Gastroesophageal sphincter (tissue), 4 donors: ENCODE results near the gene SIGLEC14. TPM values are rescaled to one million over a fixed set of nuclear protein-coding genes. Genes with fewer than 3 reads are reported as not detected.

ENCODE experiments used
- ATAC-seq: fragments of 150-250 bp; one replicate; pipeline ENCODE4 v1.9.1; 2016; ENCODE audit warnings: mild to moderate bottlenecking, moderate library complexity
- H3K27ac ChIP-seq, 4 donors: fragments of 200-600 bp; sonication (generic) in 3 of 4; 1 replicate in 3 of 4; 2 replicates in 1 of 4; pipeline ENCODE4 v1.5.1; 2016 to 2019
- H3K27me3 ChIP-seq: fragments of 200-600 bp; sonication (generic); one replicate; pipeline ENCODE4 v1.5.1; 2019
- H3K36me3 ChIP-seq, 2 donors: fragments of 200-600 bp; sonication (generic); one replicate each; pipeline ENCODE4 v1.5.1; 2019; ENCODE audit warnings: control low read depth in 1 of 2
- H3K4me1 ChIP-seq, 3 donors: fragments of 200-600 bp; sonication (generic); 1 replicate in 2 of 3; 2 replicates in 1 of 3; pipeline ENCODE4 v1.5.1; 2016 to 2019; ENCODE audit warnings: control low read depth in 2 of 3
- H3K4me3 ChIP-seq, 2 donors: fragments of 200-600 bp; sonication (generic); one replicate each; pipeline ENCODE4 v1.5.1; 2019; ENCODE audit warnings: mild to moderate bottlenecking in 1 of 2, moderate library complexity in 1 of 2
- H3K9me3 ChIP-seq, 3 donors: fragments of 200-600 bp; sonication (generic); one replicate each; pipeline ENCODE4 v1.5.1; 2017 to 2019; ENCODE audit warnings: control low read depth in 2 of 3
- CTCF ChIP-seq, 4 experiments: fragments of 200-600 bp in 2 of 4; fragments of 450-650 bp in 2 of 4; sonication (generic) in 1 of 4; IDR thresholded peaks; one replicate each; pipeline ENCODE4 v1.5.1; 2017 to 2019; ENCODE audit warnings: antibody characterized with exemption in 4 of 4, mild to moderate bottlenecking in 2 of 4, moderate library complexity in 2 of 4
- EP300 ChIP-seq: sonication (generic); formaldehyde crosslinking; IDR thresholded peaks from one replicate; pipeline ENCODE4 v1.6.1; 2017; ENCODE audit warnings: antibody characterized with exemption, mild to moderate bottlenecking
- POLR2A ChIP-seq, 2 donors: fragments of 450-650 bp; IDR thresholded peaks; one replicate each; pipeline ENCODE4 v1.6.1; 2017; ENCODE audit warnings: antibody characterized with exemption in 2 of 2, mild to moderate bottlenecking in 2 of 2, moderate library complexity in 1 of 2
- POLR2AphosphoS5 ChIP-seq: sonication (generic); formaldehyde crosslinking; IDR thresholded peaks from one replicate; pipeline ENCODE4 v1.6.1; 2017; ENCODE audit warnings: antibody characterized with exemption
- WGBS, 2 donors: methylation state at CpG; one replicate each; pipeline ENCODE4 v1.1.5; 2018; ENCODE audit warnings: low coverage in 1 of 2; 5-methylcytosine and 5-hydroxymethylcytosine counted together
- total RNA-seq, 4 donors: library from RNA; depleted of rRNA; stranded (reverse); fragments of >200 nt; gene quantifications; one replicate each; pipeline ENCODE4 v1.1.0, GENCODE V29; 2016

SIGLEC14 gene
- total RNA-seq, 4 donors from 2014 or later = 0.73 to 8.6 (median 1.4) TPM; not detected in 1

- no peak for TF ChIP-seq POLR2A (IDR thresholded peaks at IDR 0.05)
- no peak for TF ChIP-seq EP300
- no peak for TF ChIP-seq CTCF (IDR thresholded peaks at IDR 0.05)
- TF ChIP-seq POLR2AphosphoS5 = no peak
- H3K4me3 ChIP-seq = no peak overlapping the region
- peaks cover 72% of the 10 kb centered on the region for H3K27me3 ChIP-seq
- H3K9me3 ChIP-seq = no peaks in the 10 kb centered on the region
- ATAC-seq = no peak
- H3K27ac ChIP-seq = no peak overlapping the region
- no peaks in the 10 kb centered on the region for H3K4me1 ChIP-seq
- 73 to 78% methylated on average over 8 to 9 of the region's 14 CpGs for WGBS, 2 donors
- H3K36me3 ChIP-seq = no peaks in the 10 kb centered on the region
Measured at GRCh38 chr19:51628153-51628939, 18.3 kb downstream of the SIGLEC14 start.

- Histone ChIP-seq H3K4me3 (no peak overlapping the region), H3K36me3 (no peaks in the 10 kb centered on the region), H3K27ac (no peak overlapping the region), H3K27me3 (peaks cover 76% of the 10 kb centered on the region), H3K9me3 (no peaks in the 10 kb centered on the region), H3K4me1 (no peaks in the 10 kb centered on the region)
- ATAC-seq = no peak
- 67 to 74% methylated on average over 1 to 3 of the region's 16 CpGs for WGBS, 2 donors
- TF ChIP-seq CTCF (IDR thresholded peaks at IDR 0.05) (no peak), EP300 (no peak), POLR2AphosphoS5 (no peak), POLR2A (IDR thresholded peaks at IDR 0.05) (no peak)
Measured at GRCh38 chr19:51627491-51628138, 19.0 kb downstream of the SIGLEC14 start.

GRCh38 chr19:51626675-51627074 lies 19.9 kb downstream of the SIGLEC14 start:
- H3K27ac ChIP-seq = no peak overlapping the region
- no peak overlapping the region for H3K4me3 ChIP-seq
- ATAC-seq = no peak
- WGBS, 2 donors = 49% methylated on average over 2 of the region's 2 CpGs
- TF ChIP-seq POLR2AphosphoS5 = no peak
- TF ChIP-seq EP300 = no peak
- no peak for TF ChIP-seq POLR2A (IDR thresholded peaks at IDR 0.05)
- TF ChIP-seq CTCF (IDR thresholded peaks at IDR 0.05) = no peak
- peaks cover 75% of the 10 kb centered on the region for H3K27me3 ChIP-seq
- no peaks in the 10 kb centered on the region for H3K4me1 ChIP-seq
- H3K36me3 ChIP-seq = no peaks in the 10 kb centered on the region
- no peaks in the 10 kb centered on the region for H3K9me3 ChIP-seq

GRCh38 chr19:51621178-51621577 lies 25.4 kb downstream of the SIGLEC14 start:
- Histone ChIP-seq H3K4me1 (no peaks in the 10 kb centered on the region), H3K27me3 (peaks cover 39% of the 10 kb centered on the region), H3K36me3 (no peaks in the 10 kb centered on the region), H3K9me3 (no peaks in the 10 kb centered on the region), H3K4me3 (no peak overlapping the region), H3K27ac (no peak overlapping the region)
- WGBS, 2 donors = 32 to 47% methylated on average over 2 of the region's 2 CpGs
- TF ChIP-seq POLR2A (IDR thresholded peaks at IDR 0.05) = no peak
- no peak for TF ChIP-seq POLR2AphosphoS5
- no peak for TF ChIP-seq EP300
- no peak for TF ChIP-seq CTCF (IDR thresholded peaks at IDR 0.05)
- ATAC-seq = no peak
